GM19099 (cell line): ENCODE measurements around the gene INTS6.

ENCODE experiments used
- POLR2A ChIP-seq: IDR thresholded peaks from 3 replicates; pipeline ENCODE4 v1.6.1; 2011; ENCODE audit warnings: low read depth; ENCODE audit not compliant: insufficient read length; ENCODE audit errors: extremely low read depth

Gene INTS6

DNA sequence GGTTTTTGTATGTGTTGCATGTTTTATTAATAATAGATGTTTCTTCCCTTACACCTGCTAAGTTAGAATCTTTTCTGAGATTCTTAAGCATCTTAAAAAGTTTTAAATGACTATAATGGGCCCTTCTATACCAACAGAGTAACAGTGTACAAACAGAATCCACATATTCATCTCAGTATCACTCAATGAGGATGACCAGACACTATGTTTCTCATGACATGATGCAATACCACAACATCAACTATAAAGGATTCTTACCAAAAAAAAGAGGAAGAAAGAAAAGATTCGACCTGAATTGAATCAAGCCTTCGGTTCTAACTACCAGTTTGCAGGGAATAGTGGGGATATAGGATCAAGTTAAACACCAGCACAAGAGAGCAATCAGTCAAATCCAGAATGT is 56.5 kb downstream of the INTS6 start:
- TF ChIP-seq POLR2A: no peak

- no peak for TF ChIP-seq POLR2A
Measured at GRCh38 chr13:51394724-51395123, 58.1 kb downstream of the INTS6 start.

DNA sequence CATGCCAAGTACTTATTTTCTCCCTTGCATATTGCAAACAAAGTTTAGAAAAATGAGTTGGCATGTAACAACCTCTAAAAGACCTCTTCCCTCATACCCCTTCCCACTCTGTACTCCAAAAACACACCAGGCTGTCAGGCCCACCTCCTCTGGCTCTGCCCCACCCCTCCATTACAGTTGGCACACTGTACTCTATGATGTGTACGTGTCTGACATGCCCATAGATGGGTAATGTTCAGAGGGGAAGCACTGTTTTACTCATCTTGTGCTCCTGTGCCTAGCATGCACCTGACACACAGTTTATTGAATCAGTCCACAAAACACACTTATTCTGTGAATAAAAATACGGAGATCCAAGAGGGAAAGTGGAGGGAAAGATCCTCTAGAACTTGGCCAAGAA is 67.7 kb downstream of the INTS6 start:
- TF ChIP-seq POLR2A: no peak

DNA sequence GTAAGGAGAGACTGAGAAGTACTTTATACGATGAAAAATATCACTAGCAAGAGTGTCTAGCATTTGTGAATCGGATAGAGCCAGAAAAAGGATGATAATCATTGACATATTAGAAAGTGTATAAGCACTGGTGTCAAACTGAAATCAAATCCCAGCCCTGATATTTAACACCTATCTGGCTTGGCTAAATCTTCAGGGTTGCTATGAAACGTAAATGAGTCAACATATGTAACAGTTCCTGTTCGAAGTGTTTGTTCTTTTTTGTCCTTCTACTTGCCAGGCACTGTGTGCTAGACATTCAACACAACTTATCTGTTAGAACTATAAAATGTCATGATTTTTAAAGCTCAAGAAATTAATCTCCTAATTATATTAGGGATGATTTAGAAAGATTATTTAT is 72.6 kb downstream of the INTS6 start:
- TF ChIP-seq POLR2A: no peak

DNA sequence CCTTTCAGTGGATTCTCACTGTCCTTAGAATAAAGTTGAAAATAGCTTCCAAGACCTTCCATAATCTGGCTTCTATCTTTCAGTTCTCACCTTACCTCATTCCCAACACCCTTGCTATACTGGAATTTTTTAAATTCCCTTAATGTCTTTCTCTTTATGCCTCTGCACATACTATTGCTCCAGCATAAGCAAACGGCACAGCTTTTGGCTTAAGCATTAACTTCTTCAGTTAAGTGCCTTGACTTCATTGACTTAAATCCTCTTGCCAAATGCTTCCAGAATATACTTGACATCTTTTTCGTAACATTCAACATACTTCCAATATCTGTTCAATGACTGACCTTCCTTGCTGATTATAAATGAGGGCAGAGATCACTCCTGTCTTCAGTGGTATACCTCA is 79.4 kb downstream of the INTS6 start:
- no peak for TF ChIP-seq POLR2A

GRCh38 chr13:51371768-51372399 is 81.0 kb downstream of the INTS6 start:
- no peak for TF ChIP-seq POLR2A

DNA sequence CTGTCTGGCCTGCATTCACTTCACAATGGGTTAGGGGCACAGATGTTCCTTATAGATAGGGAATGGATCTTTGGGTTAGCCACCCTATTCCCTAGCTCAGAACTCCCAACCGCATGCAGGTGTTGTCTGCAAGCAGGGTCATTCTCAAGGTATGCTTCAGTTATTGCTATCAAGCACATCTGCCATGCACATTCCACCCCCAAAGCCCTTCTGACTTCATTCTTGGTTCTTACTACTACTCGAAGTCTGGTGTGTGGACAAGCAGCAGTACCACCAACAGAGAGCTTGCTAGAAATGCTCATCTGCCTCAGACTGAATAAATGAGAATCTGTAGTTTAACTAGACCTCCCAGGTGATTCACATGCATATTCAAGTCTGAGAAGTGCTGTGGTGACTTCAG is 82.0 kb downstream of the INTS6 start:
- TF ChIP-seq POLR2A: no peak

DNA sequence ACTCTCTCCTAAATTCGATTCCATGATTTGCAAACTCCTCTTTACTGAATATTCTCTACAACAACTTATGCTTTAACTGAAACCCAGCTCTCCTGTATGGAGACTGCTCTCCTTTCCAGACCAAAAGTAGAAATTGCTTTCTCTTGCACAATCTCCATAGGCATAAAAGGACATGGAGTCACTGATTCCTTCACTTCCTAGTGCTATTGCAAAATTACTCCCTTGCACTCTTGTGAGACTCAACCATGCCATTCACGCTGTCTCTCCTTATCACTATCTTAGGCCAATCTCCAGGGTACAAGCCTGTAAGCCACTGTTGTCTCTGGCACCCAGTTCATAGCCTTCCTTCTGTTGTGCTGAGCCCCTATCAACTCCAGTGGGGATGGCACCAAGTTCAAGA is 82.7 kb downstream of the INTS6 start:
- no peak for TF ChIP-seq POLR2A

DNA sequence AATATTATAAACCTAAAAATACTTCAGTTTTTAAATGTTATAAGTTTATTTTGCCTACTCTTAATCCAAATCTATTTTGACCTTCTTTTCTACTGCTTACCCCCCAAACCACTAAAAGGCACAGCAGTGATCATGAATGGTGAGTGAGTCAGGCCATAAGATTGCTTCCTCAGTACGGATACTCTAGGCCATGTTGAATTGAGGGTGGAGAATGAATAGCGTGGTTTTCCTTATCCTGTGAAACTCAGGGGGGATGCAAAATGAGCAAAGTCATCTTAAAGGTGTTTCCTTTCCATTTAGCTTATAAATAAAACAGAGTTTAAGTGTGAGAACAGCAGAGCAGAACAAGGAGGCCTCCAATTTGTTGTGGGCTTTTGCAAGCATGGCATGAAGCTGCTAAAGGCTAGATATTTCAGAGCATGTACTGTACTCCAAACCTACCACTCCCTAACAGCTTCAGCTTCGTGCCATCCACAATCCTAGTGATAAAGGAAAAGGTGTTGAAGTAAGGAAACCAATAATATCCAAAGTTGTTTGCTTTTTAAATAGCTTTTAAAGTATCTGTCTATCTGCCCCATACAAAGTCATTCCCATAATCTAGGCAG is 88.3 kb downstream of the INTS6 start:
- no peak for TF ChIP-seq POLR2A

DNA sequence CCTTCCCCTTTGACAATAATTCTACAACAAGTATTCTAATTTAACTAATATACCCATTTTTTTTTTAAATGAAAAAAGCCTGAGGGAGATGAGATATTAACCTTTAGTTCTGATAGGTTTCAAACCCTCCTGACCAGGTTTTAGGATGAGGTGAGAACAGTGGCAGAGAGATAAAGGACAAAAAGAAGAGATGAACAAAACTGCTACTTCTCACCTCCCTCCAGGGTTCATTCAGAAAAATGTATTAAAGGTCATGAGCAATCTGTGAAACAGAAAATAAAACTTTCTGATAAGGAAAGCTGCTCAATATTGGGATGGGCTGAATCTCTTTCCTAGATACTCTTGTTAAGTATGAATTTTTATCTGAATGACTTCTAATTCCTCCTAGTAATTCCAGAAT is 89.2 kb downstream of the INTS6 start:
- no peak for TF ChIP-seq POLR2A

DNA sequence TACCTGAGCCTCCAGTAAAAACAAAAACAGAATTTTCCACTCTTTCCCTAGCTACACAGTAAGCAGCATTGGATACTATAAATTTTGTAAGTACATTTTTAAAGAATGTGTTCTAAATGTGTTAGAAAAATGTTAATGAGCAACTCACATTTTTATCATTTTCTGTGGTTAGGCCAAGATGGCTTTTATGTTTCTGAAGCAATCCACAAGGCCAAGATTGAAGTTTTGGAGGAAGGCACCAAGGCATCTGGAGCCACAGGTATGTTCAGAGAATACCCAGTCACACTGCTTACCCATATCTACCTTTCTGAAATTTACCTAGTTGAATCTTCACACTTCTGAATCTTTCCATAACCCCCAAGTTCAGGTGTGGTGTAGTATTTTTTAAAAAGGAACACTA is 91.7 kb downstream of the INTS6 start:
- no peak for TF ChIP-seq POLR2A

DNA sequence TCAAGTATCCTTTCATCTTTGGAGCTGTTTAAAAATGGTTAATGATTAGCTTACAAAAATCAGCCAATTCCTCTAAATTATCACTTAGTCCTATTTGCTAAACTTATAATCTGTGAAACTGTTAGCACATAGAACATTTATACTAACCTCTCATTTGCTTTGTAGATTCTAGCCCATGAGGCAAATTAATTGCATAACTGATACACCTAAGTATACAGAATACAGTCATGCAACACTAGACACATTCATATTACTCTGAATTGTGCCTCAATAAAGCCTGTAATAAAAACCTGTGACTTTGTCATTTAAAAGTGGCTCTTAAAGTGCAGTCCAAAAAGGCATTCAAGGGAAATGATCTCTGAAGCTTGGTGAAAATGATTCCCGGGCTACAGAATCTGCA is 92.3 kb downstream of the INTS6 start:
- no peak for TF ChIP-seq POLR2A

DNA sequence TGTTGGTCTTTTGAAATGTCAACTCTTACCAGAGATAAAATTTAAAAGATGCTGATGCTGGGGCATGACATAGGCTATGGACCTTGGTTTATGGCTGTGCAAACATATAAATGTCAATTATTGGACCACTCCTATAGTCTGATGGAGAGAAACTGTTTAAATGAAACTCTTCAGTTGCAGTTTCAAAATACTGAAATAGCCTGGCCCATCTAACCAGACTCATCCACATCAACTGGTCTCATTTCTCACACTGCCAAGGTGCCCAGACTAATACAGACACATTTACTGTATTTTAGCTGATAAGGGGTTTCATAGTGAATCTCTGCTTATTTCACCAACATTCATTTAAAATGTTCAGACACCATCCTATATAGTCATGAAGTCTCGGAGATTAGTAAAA is 93.5 kb downstream of the INTS6 start:
- TF ChIP-seq POLR2A: no peak

DNA sequence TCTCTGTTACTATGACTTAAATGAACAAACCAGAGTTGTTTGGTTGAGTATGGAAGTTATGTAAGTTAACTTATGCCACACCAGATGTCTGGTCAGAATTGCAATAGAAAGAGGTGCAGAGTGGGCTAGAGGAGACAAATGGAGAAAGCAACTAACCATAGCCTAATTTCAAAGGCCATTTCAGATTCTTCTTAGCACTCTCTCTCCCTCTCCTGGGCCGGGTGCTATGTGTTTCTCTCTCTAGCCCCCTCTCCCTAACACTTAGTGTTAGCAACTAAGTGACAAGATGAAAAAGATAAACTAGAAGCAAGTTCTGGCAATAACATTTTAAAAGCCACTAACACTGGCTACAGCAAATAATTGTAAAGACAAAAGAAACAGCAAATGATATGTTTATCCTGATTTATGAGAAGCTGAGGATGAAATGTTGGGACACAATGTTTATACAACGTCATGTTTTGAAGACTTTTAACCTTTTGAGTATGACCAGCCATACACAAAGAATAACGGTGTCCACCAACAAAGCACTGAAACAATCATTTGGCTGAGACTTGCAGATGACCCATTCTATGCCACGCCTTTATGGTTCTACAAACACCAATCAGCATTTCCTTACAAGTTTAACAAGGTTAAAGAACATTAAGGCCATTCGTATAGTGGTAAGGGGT is 94.8 kb downstream of the INTS6 start:
- no peak for TF ChIP-seq POLR2A

DNA sequence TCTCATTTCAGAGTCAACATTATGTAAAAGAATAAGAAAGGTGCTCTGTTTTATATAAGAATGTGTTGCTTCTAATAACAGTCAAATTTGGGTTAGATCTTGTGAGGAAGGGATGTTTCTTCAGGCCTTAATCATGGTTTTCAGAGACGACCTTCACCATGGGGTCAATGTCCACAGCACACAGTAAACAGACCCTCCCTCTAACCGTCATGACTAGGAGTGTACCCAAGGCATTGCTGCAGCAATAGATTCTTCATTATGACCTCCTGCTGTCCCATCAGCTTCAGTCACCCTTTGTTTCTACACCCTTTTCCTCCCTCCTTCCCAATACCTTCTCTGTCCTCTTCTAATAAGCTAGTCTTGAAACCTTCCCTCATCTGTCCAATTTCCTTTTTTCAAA is 97.6 kb downstream of the INTS6 start:
- TF ChIP-seq POLR2A: no peak

- no peak for TF ChIP-seq POLR2A
Measured at GRCh38 chr13:51349016-51349415, 103.8 kb downstream of the INTS6 start.
